SH-SY5Y (cell line): Measurements from ENCODE around the gene CCDC192.

Experiments
- GATA2 ChIP-seq: IDR thresholded peaks from 2 replicates; pipeline ENCODE4 v1.6.1; 2011; ENCODE audit warnings: mild to moderate bottlenecking, low read depth, low read length
- GATA3 ChIP-seq: IDR thresholded peaks from 2 replicates; pipeline ENCODE4 v1.6.1; 2011; ENCODE audit warnings: low read depth, mild to moderate bottlenecking, low read length, moderate library complexity

The CCDC192 gene

GRCh38 chr5:127923804-127924570 is 220.8 kb downstream of the CCDC192 start:
- TF ChIP-seq GATA3, result no peak
- no peak for TF ChIP-seq GATA2

DNA sequence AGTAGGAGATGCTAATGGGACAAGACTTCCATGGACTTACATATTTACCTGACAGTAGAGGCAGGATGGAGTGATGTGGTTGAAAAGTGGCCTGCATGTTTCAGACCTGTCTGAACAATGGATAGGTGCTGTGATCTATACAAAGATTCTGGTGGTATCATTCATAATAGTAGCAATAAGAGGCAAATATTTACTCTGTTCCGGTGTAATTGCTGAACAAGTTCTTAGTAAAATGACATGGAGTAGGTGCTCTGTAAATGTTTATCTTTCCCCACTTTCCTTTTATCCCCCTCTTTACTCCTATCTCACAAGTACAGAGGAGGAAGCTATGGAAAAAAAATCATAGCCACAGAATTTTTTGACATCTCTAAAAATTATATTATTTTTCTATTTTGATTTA is 221.4 kb downstream of the CCDC192 start:
- TF ChIP-seq GATA3, result no peak
- TF ChIP-seq GATA2, result no peak

- no peak for TF ChIP-seq GATA3
- no peak for TF ChIP-seq GATA2
Measured at GRCh38 chr5:127925916-127926315, 222.7 kb downstream of the CCDC192 start.

- no peak for TF ChIP-seq GATA2
- no peak for TF ChIP-seq GATA3
Measured at GRCh38 chr5:127926974-127927373, 223.8 kb downstream of the CCDC192 start.

DNA sequence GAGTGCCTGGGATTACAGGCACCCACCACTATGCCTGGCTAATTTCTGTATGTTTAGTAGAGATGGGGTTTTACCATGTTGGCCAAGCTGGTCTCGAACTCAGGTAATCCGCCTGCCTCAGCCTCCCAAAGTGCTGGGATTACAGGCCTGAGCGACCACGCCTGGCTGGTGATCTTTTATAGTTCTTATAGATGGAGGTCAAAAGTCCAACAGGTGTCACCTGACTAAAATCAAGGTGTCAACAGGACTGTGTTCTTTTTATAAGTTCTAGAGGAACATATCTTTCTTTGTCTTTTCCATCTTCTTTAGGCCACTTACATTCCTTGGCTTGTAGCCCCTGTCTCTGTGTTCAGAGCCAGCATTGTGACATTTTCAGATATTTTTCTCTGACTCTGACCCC is 224.9 kb downstream of the CCDC192 start:
- TF ChIP-seq GATA2 (no peak), GATA3 (no peak)

GRCh38 chr5:127930311-127930710 is 227.1 kb downstream of the CCDC192 start:
- TF ChIP-seq GATA2 (no peak), GATA3 (no peak)

DNA sequence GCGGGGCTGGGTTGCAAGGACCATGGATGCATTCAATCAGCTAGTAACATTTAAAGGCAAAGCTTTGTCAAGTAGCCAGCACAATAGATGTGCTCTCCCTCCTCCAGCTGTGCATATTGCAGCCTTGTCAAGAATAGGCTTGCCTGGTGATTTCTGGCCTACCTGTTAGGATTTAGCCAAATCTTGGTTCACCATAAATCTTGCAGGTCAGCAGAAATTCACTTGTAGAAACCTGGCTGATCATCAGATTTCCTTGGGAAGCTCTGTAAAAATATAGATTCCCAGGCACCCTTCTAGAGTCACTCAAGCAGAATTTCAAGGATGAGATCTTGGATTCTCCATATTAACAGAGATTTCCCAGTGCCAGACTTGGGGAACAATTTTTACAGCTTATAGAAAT is 228.2 kb downstream of the CCDC192 start:
- TF ChIP-seq GATA3 (no peak), GATA2 (no peak)

- TF ChIP-seq GATA2, result no peak
Measured at GRCh38 chr5:127933348-127933747, 230.2 kb downstream of the CCDC192 start.

DNA sequence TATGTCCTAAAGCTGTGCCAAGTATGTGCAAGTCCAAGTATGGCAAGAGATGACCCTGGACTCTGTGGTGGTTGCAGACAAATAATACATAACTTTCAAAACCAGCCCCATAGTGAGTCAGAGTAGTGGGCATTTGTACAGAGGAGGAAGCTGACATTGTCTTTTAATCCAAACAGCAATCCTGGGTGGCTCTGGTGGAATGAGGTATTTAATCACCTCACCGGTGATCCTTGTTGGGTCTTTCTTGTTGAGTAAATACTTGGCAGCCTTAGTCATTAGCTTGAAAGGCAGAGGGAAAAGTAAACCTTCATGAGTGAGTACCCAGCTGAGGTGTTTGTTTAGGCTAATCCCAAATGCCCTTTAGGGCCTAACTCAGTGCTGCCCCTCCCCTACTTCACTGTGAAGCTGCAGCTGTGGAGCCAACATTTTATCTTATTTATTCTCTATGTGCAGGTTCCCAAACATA is 231.6 kb downstream of the CCDC192 start:
- TF ChIP-seq GATA3, result no peak
- TF ChIP-seq GATA2, result no peak

DNA sequence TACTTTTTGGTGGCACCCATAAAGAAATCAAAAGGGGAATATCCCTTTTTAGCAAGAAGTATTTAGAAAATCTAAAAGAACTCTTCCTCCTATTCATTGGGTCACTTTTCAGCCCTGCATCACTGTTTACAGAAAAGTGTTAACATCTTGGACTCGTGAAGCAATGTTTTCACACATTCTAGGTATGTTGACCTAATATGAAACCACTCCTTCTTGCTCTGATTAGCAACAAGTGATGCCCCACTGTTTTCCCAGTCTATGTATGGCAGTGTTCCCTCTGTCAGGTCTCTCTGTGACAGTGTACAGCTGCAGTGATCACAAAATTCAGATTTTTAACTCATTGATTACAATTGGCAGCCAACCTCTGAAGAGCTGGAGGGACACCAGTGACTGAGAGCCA is 232.2 kb downstream of the CCDC192 start:
- TF ChIP-seq GATA3 (no peak), GATA2 (no peak)

GRCh38 chr5:127936439-127936972 is 233.3 kb downstream of the CCDC192 start:
- TF ChIP-seq GATA3, result no peak
- no peak for TF ChIP-seq GATA2

- no peak for TF ChIP-seq GATA3
Measured at GRCh38 chr5:127938746-127939145, 235.6 kb downstream of the CCDC192 start.

- TF ChIP-seq GATA2 (no peak), GATA3 (no peak)
Measured at GRCh38 chr5:127940854-127941253, 237.7 kb downstream of the CCDC192 start.

- no peak for TF ChIP-seq GATA2
- TF ChIP-seq GATA3, result no peak
Measured at GRCh38 chr5:127941646-127942045, 238.5 kb downstream of the CCDC192 start.

DNA sequence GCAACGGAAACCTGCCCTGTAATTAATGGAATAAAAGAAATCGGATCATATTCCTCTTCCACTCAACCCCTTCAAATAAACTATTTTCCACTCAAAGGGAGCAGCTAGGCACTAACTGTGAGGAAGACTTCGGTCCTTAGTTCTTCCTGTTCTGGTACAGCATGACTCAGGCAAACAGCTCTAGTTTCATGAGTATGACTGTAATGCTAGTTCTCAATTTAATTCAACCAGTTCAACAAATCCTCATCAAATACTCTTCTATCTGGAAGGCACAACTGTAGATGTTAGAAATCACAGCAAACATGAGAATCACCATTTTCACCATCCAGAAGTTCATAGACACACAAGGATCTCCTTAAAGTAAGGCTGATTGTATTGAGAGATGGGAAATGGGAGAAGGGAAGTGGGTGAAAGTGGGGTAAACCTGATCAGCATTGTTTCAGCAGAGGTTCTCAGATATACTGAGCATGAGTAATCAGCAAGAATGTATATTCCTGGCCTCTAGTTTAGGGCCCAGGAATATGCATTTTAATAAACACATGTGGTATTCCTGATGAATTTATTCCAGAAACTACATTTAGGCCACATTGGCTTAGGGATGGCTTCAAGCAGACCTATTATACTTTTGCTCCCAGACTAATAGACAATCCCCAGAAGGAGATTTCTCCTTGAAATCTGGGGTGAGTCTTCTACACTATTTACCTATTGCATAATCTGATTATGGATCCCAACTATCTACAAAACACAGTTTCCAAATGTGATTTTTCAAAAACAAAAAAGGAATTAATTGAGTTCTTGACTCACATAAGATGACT is 239.3 kb downstream of the CCDC192 start:
- no peak for TF ChIP-seq GATA3
- TF ChIP-seq GATA2, result no peak

DNA sequence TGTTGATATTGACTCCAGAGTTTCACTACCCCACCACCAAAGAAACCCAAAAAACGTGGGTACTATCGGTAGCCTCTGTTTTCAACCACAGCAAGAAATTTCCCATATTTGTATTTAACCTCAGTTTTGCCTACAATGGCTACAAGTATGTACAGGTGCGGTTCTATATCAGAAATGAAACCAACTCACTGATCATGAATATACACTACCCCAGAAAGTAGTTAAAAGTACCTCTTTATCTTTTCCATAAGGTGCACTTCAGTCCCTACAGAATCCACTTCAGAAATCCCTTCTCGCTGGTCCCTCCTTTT is 239.8 kb downstream of the CCDC192 start:
- TF ChIP-seq GATA3, result no peak
- no peak for TF ChIP-seq GATA2
